ENCODE results near the gene SMAD3. TPM values are rescaled to one million over a fixed set of nuclear protein-coding genes. Genes with fewer than 3 reads are reported as not detected.

SMAD3 gene
- total RNA-seq, 4 donors from 2014 or later, result 25.3 to 54.2 (median 40.0) TPM

DNA sequence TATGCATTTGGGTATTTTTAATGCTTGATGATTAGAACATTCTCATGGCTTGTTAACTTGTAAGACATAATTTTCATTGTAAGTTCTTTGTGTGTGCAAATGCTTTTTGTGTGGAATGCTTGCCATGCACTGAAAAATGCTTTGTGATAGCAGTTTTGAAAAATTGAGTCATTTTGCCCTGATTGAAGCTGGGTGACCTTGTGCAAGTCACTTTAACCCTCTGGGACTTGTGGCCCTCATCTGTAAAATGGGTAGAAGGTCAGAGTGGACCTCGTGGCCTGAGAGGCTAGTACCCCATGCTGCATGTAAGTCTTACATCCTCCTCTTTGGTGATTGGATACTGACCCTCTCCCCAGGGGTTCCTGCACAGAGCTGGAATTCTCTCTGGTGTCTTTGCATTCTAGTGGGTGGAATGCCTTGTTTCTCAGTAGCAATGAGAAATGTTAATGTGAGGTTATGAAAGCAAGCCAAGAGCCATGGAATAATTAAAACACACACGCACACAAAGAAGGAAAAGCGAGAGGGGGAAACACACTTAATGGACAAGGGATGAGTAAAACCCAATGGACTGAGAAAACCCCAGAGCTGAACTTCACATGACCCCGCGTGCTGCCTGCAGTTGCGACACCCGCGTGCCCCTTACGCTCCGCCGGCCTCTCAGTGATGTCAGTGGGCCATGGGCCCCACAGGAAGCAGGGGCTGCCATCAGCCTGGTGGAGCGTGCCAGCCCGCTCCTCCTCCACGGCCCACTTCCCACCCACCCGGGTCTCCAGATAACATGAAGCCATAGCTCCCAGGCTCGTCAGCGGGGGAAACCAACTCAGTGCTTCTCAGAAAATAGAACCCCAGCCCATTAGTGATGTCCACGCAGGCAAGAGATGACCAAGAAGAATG lies 44.0 kb downstream of the SMAD3 start:
- TF ChIP-seq, protein P1, sequence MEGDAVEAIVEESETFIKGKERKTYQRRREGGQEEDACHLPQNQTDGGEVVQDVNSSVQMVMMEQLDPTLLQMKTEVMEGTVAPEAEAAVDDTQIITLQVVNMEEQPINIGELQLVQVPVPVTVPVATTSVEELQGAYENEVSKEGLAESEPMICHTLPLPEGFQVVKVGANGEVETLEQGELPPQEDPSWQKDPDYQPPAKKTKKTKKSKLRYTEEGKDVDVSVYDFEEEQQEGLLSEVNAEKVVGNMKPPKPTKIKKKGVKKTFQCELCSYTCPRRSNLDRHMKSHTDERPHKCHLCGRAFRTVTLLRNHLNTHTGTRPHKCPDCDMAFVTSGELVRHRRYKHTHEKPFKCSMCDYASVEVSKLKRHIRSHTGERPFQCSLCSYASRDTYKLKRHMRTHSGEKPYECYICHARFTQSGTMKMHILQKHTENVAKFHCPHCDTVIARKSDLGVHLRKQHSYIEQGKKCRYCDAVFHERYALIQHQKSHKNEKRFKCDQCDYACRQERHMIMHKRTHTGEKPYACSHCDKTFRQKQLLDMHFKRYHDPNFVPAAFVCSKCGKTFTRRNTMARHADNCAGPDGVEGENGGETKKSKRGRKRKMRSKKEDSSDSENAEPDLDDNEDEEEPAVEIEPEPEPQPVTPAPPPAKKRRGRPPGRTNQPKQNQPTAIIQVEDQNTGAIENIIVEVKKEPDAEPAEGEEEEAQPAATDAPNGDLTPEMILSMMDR (IDR thresholded peaks at IDR 0.05; ENCODE audit: low read depth), result no peak

DNA sequence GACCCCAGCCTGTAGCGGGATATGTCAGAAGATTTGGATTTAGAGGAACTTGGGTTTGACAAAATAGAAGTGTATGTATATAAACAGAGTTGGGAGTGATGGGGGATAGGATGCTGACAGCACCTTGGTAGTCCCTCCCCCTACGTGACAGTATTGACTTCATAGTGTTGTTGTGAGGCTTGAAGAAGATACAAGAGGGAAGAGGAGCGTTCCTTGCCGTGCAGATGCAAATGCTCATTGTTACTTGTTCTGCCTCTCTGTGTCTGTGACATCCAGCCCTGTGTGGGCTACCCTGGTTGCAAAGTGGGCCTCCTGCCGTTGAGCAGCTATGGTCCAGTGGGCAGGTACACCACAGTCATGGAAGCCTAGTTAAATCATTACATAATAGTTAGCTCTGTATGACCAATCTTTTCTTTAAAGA lies 45.0 kb downstream of the SMAD3 start:
- TF ChIP-seq, protein P1 (IDR thresholded peaks at IDR 0.05; ENCODE audit: low read depth), result no peak

DNA sequence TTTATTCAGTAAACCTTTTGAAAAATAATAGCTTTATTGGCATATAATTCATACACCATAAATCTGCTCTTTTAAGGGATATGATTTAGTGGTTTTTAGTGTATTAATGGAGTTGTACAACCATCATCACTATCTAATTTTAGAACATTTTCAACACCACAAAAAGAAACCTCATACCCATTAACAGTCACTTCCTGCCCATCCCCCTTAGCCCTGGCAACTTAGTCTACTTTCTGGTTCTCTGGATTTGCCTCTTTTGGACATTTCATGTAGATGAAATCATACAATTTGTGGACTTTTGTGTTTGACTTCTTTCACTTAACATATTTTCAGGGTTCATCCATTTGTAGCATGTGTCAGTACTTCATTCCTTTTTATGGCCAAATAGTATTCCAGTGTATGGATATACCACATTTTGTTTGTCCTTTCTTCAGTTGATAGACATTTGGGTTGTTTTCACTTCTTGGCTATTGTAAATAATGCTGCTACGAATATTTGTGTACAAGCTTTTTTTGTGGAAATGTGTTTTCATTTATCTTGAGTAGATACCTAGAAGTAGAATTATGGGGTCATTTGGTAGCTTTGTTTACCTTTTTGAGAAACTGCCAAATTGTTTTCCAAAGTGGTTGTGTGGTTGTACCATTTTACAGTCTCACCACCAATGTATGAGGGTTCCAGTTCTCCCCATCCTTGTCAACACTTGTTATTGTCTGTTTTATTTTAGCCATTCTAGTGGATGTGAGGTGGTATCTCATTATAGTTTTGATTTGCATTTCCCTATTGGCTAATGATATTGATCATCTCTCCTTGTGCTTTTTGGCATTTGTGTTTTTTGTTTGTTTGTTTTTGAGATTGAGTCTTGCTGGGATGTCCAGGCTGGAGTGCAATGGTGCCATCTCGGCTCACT lies 45.8 kb downstream of the SMAD3 start:
- TF ChIP-seq, protein P1 (IDR thresholded peaks at IDR 0.05; ENCODE audit: low read depth), result no peak

DNA sequence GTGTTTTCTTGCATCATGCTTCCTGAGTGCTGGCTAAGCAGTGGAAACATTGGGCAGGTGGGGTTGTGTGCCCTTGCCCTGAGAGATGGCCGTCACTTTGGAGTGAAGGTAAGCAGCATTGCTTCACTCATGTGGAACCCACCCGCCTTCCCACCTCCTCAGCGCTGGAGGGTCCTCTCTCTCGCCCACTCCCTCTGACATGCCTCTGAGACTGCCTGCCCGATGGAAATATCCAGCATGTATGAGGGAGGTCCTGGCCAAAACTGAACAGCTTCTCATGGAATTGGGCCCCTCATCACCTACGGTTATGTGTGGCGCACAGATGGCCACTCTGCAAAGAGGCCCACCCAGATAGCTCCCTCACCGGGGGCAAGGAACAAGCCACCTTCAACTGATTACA lies 48.6 kb downstream of the SMAD3 start:
- TF ChIP-seq, protein P1 (IDR thresholded peaks at IDR 0.05; ENCODE audit: low read depth), result no peak

DNA sequence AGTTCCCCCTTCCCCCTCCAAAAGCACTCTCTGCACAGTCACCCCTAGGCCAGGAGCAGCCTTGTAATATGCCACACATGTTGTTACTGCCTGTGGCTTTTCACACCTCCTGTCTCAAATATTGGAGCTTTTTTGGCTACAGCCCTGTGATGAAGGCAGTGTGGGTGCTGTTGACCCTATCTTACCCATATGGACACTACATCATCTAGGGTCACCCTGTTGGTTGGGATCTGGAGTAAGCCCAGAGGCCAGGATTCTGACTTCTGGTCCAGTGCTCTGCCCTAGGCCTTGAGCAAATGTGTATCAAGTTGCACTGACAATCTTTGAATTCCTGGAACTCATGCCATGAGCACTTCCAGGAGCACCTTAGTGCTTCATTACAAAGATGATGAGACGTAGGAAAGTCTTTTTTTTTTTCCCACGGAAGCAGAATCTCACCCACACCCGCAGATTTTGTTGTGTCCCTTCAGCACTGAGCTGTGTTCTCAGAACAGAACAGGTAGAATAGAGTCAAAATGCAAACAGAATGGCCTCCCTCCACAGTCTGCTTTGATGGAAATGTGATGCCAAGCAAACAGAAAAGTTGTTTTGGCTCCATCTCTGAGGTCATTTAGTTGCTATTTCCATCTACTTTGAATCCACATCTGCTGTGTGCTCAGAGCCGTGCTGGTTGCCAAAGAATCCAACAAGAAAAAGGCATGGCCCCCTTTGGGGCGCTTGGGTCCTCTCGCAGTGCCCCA lies 49.6 kb downstream of the SMAD3 start:
- TF ChIP-seq, protein P1 (IDR thresholded peaks at IDR 0.05; ENCODE audit: low read depth), result no peak

DNA sequence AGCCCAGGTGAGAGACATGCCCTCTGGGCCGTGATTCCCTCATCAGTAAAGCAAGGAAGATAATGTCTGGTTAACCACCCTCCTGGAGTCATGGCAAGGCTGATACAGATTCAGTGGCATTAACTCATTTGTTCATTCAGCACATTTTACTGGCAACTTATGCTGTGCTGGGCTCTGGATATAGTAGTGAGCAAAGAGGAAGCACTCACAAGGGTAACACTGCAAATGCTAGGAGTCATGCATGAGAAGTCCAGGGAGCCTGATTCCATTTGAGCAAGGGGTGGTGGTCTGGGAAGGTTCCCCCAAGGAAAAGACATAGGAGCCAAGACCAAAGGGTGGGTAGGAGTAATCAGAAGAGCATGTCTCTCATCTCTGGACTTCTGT lies 50.2 kb downstream of the SMAD3 start:
- TF ChIP-seq, protein P1 (IDR thresholded peaks at IDR 0.05; ENCODE audit: low read depth), result no peak

Data from subcutaneous adipose tissue (tissue), 4 donors.